ENCODE results near the gene SPOCK1. TPM values are rescaled to one million over a fixed set of nuclear protein-coding genes. Genes with fewer than 3 reads are reported as not detected.

The SPOCK1 gene
- total RNA-seq, 1 experiment from 2014 or later: 0.27 TPM

- ChIA-PET POLR2A (no interaction called here), RAD21 (ENCODE audit: low non-redundant PET in 1 of 2, low total read pairs in 2 of 2, uncharacterized antibody in 2 of 2, unreplicated experiment in 2 of 2) (no interaction called here), CTCF (no interaction called here)
- no peaks in the 10 kb centered on the region for H3K9me3 ChIP-seq (ENCODE audit: control insufficient read depth in 1 of 2, insufficient read depth in 1 of 2, low read depth in 1 of 2, low read length in 2 of 2)
- H3K27ac ChIP-seq (ENCODE audit: low read depth, low read length): no peak overlapping the region
- H4K20me1 ChIP-seq (ENCODE audit: insufficient read depth): no peaks in the 10 kb centered on the region
- no peaks in the 10 kb centered on the region for H3K79me2 ChIP-seq (ENCODE audit: insufficient read depth, low read length)
- no peak for ATAC-seq
- no peak overlapping the region for H2AFZ ChIP-seq (ENCODE audit: low read depth, low read length, poor library complexity, severe bottlenecking)
- TF ChIP-seq CEBPB (IDR thresholded peaks at IDR 0.05; ENCODE audit: low read depth): no peak
- TF ChIP-seq CTCF (IDR thresholded peaks at IDR 0.05 in 2 of 3, conservative IDR thresholded peaks at IDR 0.05 in 1 of 3; ENCODE audit: borderline replicate concordance in 1 of 3, insufficient read depth in 1 of 3, low read depth in 2 of 3, low read length in 2 of 3): no peak
- no peak for TF ChIP-seq ELF1 (IDR thresholded peaks at IDR 0.05; ENCODE audit: borderline replicate concordance, low read depth)
- TF ChIP-seq ZBTB33 (IDR thresholded peaks at IDR 0.05; ENCODE audit: extremely low read depth, insufficient replicate concordance, low read length): no peak
- no peak for TF ChIP-seq EGR1 (IDR thresholded peaks at IDR 0.05; ENCODE audit: low read depth)
- no peak for TF ChIP-seq ZFX (IDR thresholded peaks at IDR 0.05)
- no peak for TF ChIP-seq CBX3 (IDR thresholded peaks at IDR 0.05; ENCODE audit: low read depth)
- no peak for TF ChIP-seq EZH2phosphoT487 (IDR thresholded peaks at IDR 0.05; ENCODE audit: borderline replicate concordance)
- no peak for TF ChIP-seq YY1 (IDR thresholded peaks at IDR 0.05; ENCODE audit: extremely low read depth, insufficient replicate concordance, low read depth, low read length)
- no peak for TF ChIP-seq SIN3A (IDR thresholded peaks at IDR 0.05; ENCODE audit: low read depth)
- TF ChIP-seq MAX (IDR thresholded peaks at IDR 0.05): no peak
- TF ChIP-seq EZH2 (IDR thresholded peaks at IDR 0.05): no peak
- no peak for TF ChIP-seq ATF3 (IDR thresholded peaks at IDR 0.05)
- no peak for TF ChIP-seq ZNF274 (IDR thresholded peaks at IDR 0.05; ENCODE audit: low read depth, low read length)
- TF ChIP-seq RAD21 (IDR thresholded peaks at IDR 0.05; ENCODE audit: low read depth): no peak
- TF ChIP-seq SP1 (IDR thresholded peaks at IDR 0.05; ENCODE audit: low read depth): no peak
- no peak for TF ChIP-seq REST (IDR thresholded peaks at IDR 0.05; ENCODE audit: low read depth)
- no peak for TF ChIP-seq FOSL1 (IDR thresholded peaks at IDR 0.05; ENCODE audit: low read depth)
- intact Hi-C loops (cut with micrococcal nuclease): no loop called here
- H3K27me3 ChIP-seq (ENCODE audit: insufficient read depth, low read length): peaks cover 64% of the 10 kb centered on the region
- H3K4me3 ChIP-seq (replicated peaks in 1 of 2; ENCODE audit: low read depth in 1 of 2, low read length in 2 of 2): no peak overlapping the region
- no peaks in the 10 kb centered on the region for H3K9me2 ChIP-seq (ENCODE audit: insufficient read depth)
- no peaks in the 10 kb centered on the region for H3K4me1 ChIP-seq (ENCODE audit: control insufficient read depth in 1 of 2, insufficient read depth in 2 of 2, low read length in 2 of 2)
- H3K36me3 ChIP-seq (ENCODE audit: control insufficient read depth in 1 of 2, insufficient read depth in 2 of 2, low read length in 2 of 2): no peaks in the 10 kb centered on the region
- H3K9ac ChIP-seq (ENCODE audit: low read length): no peak overlapping the region
- no peak for DNase-seq (ENCODE audit: low read depth, low spot score)
- BruUV-seq (replicated peaks): no TSS peak
- no peak overlapping the region for H3K4me2 ChIP-seq (ENCODE audit: low read length)
Observed at GRCh38 chr5:137402436-137403187, 96.5 kb downstream of the SPOCK1 start.

All from HCT116 (cell line).